ENCODE measurements around the gene SUN2. TPM values are rescaled to one million over a fixed set of nuclear protein-coding genes. Genes with fewer than 3 reads are reported as not detected.

Gene SUN2
- total RNA-seq, 1 experiment from 2014 or later: 104 TPM

DNA sequence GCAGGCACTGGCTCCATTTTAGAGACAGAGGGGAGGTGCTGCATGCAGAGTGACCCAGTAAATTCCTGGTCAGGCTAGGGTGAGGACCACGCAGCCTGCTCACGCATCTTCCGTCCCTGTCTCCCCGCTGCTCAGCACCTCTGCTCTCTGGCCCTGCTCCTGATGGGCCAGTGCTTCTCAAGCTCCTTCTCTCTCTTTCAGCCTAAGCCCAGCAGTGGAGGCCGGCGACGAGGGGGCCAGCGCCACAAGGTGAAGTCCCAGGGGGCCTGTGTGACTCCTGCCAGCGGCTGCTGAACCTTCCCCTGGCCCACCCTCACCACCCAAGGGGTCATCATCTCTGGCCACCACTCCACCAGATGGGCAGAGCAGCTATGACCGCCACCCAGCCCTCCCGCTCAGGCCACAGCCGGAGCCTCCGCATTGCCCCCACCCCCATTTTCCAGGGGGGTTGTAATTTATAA, 25.4 kb downstream of the SUN2 start:
- POLR2A ChIA-PET (ENCODE audit: low non-redundant PET): no interaction called here
- H3K9me3 ChIP-seq (ENCODE audit: low read depth, low read length, poor library complexity, severe bottlenecking): no peaks in the 10 kb centered on the region
- H3K27me3 ChIP-seq (replicated peaks; ENCODE audit: insufficient read depth, low read depth, low read length, poor library complexity): no peaks in the 10 kb centered on the region
- H3K36me3 ChIP-seq (ENCODE audit: insufficient read depth, low read length, poor library complexity, severe bottlenecking): peaks cover 89% of the 10 kb centered on the region
- H3K4me1 ChIP-seq (ENCODE audit: insufficient read depth, low read length, poor library complexity, severe bottlenecking): no peaks in the 10 kb centered on the region
- CTCF ChIA-PET: no interaction called here
- no peak for DNase-seq (ENCODE audit: low spot score)
- no TSS peak for BruUV-seq (replicated peaks)
- TF ChIP-seq EZH2 (IDR thresholded peaks at IDR 0.05; ENCODE audit: borderline replicate concordance, low read depth, low read length, poor library complexity, severe bottlenecking): no peak
- no peak for TF ChIP-seq CTCF (conservative IDR thresholded peaks at IDR 0.05; ENCODE audit: low read depth, low read length)
- peak overlapping the region; percentile 37 for H3K27ac ChIP-seq (ENCODE audit: low read depth, low read length, poor library complexity, severe bottlenecking)
- intact Hi-C loops (cut with micrococcal nuclease; ENCODE audit: unreplicated experiment): no loop called here
- H3K4me3 ChIP-seq (ENCODE audit: low read depth, low read length, poor library complexity, severe bottlenecking): no peak overlapping the region

GRCh38 chr22:38729946-38730345, 25.9 kb downstream of the SUN2 start:
- TF ChIP-seq CTCF (conservative IDR thresholded peaks at IDR 0.05; ENCODE audit: low read depth, low read length): no peak
- TF ChIP-seq EZH2 (IDR thresholded peaks at IDR 0.05; ENCODE audit: borderline replicate concordance, low read depth, low read length, poor library complexity, severe bottlenecking): no peak
- intact Hi-C loops (cut with micrococcal nuclease; ENCODE audit: unreplicated experiment): no loop called here
- Histone ChIP-seq H3K36me3 (ENCODE audit: insufficient read depth, low read length, poor library complexity, severe bottlenecking) (peaks cover 89% of the 10 kb centered on the region), H3K4me1 (ENCODE audit: insufficient read depth, low read length, poor library complexity, severe bottlenecking) (no peaks in the 10 kb centered on the region), H3K27me3 (replicated peaks; ENCODE audit: insufficient read depth, low read depth, low read length, poor library complexity) (no peaks in the 10 kb centered on the region), H3K27ac (ENCODE audit: low read depth, low read length, poor library complexity, severe bottlenecking) (no peak overlapping the region), H3K4me3 (ENCODE audit: low read depth, low read length, poor library complexity, severe bottlenecking) (no peak overlapping the region), H3K9me3 (ENCODE audit: low read depth, low read length, poor library complexity, severe bottlenecking) (no peaks in the 10 kb centered on the region)
- POLR2A ChIA-PET (ENCODE audit: low non-redundant PET): no interaction called here
- CTCF ChIA-PET: no interaction called here
- no peak for DNase-seq (ENCODE audit: low spot score)
- no TSS peak for BruUV-seq (replicated peaks)

GRCh38 chr22:38728871-38729796, 26.7 kb downstream of the SUN2 start:
- no peak for DNase-seq (ENCODE audit: low spot score)
- Histone ChIP-seq H3K27me3 (replicated peaks; ENCODE audit: insufficient read depth, low read depth, low read length, poor library complexity) (no peaks in the 10 kb centered on the region), H3K9me3 (ENCODE audit: low read depth, low read length, poor library complexity, severe bottlenecking) (no peaks in the 10 kb centered on the region), H3K27ac (ENCODE audit: low read depth, low read length, poor library complexity, severe bottlenecking) (no peak overlapping the region), H3K4me1 (ENCODE audit: insufficient read depth, low read length, poor library complexity, severe bottlenecking) (no peaks in the 10 kb centered on the region), H3K4me3 (ENCODE audit: low read depth, low read length, poor library complexity, severe bottlenecking) (no peak overlapping the region), H3K36me3 (ENCODE audit: insufficient read depth, low read length, poor library complexity, severe bottlenecking) (peaks cover 89% of the 10 kb centered on the region)
- POLR2A ChIA-PET (ENCODE audit: low non-redundant PET): no interaction called here
- no TSS peak for BruUV-seq (replicated peaks)
- intact Hi-C loops (cut with micrococcal nuclease; ENCODE audit: unreplicated experiment): no loop called here
- CTCF ChIA-PET: interaction anchor here (0.6 kb wide), 1 partner anchor 131 kb away, joined by 4 read pairs; no protein-coding TSS in a partner anchor
- TF ChIP-seq EZH2 (IDR thresholded peaks at IDR 0.05; ENCODE audit: borderline replicate concordance, low read depth, low read length, poor library complexity, severe bottlenecking) (no peak), CTCF (conservative IDR thresholded peaks at IDR 0.05; ENCODE audit: low read depth, low read length) (no peak)
